ENCODE results near the gene ACOX3. TPM values are rescaled to one million over a fixed set of nuclear protein-coding genes. Genes with fewer than 3 reads are reported as not detected.

ACOX3 gene
- total and polyA plus RNA-seq, 2 of the 8 experiments (the other 6 are each of a cell fraction or from before 2014, with no cell fraction given): 2.5 to 9.9 TPM

DNA sequence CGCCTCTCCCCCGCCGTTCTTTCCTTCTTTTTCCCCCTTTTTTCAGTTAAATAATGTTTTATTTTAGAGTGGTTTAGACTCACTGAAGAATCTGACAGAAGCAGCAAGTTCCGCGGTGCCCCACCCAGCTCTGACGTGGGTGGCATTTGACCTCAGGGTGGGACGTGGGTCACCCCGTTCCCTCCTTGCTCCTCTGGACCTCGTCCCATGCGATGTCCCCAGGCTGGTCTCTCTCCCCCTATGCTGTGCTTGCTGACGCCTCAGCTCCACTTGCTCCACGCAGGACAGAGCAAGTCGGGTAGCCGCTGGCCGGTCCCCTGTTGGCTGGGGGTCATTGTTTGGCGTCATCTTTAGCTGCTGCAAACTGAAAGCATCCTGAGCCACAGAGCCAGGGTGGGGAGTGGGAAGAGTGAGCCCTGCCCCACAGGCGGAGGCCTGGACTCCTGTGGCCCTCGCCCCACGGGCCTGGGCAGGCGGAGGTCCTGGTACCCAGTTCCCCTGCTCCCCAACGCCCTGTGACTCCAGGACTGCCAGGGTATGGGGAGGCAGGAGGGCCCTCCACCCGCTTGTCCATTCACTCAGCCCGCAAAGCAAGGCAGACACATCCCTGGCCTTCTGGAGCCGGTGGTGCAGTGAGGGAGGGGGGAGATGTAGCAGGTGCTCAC, 30.8 kb upstream of the ACOX3 start (continued):
- TF ChIP-seq, protein P1, sequence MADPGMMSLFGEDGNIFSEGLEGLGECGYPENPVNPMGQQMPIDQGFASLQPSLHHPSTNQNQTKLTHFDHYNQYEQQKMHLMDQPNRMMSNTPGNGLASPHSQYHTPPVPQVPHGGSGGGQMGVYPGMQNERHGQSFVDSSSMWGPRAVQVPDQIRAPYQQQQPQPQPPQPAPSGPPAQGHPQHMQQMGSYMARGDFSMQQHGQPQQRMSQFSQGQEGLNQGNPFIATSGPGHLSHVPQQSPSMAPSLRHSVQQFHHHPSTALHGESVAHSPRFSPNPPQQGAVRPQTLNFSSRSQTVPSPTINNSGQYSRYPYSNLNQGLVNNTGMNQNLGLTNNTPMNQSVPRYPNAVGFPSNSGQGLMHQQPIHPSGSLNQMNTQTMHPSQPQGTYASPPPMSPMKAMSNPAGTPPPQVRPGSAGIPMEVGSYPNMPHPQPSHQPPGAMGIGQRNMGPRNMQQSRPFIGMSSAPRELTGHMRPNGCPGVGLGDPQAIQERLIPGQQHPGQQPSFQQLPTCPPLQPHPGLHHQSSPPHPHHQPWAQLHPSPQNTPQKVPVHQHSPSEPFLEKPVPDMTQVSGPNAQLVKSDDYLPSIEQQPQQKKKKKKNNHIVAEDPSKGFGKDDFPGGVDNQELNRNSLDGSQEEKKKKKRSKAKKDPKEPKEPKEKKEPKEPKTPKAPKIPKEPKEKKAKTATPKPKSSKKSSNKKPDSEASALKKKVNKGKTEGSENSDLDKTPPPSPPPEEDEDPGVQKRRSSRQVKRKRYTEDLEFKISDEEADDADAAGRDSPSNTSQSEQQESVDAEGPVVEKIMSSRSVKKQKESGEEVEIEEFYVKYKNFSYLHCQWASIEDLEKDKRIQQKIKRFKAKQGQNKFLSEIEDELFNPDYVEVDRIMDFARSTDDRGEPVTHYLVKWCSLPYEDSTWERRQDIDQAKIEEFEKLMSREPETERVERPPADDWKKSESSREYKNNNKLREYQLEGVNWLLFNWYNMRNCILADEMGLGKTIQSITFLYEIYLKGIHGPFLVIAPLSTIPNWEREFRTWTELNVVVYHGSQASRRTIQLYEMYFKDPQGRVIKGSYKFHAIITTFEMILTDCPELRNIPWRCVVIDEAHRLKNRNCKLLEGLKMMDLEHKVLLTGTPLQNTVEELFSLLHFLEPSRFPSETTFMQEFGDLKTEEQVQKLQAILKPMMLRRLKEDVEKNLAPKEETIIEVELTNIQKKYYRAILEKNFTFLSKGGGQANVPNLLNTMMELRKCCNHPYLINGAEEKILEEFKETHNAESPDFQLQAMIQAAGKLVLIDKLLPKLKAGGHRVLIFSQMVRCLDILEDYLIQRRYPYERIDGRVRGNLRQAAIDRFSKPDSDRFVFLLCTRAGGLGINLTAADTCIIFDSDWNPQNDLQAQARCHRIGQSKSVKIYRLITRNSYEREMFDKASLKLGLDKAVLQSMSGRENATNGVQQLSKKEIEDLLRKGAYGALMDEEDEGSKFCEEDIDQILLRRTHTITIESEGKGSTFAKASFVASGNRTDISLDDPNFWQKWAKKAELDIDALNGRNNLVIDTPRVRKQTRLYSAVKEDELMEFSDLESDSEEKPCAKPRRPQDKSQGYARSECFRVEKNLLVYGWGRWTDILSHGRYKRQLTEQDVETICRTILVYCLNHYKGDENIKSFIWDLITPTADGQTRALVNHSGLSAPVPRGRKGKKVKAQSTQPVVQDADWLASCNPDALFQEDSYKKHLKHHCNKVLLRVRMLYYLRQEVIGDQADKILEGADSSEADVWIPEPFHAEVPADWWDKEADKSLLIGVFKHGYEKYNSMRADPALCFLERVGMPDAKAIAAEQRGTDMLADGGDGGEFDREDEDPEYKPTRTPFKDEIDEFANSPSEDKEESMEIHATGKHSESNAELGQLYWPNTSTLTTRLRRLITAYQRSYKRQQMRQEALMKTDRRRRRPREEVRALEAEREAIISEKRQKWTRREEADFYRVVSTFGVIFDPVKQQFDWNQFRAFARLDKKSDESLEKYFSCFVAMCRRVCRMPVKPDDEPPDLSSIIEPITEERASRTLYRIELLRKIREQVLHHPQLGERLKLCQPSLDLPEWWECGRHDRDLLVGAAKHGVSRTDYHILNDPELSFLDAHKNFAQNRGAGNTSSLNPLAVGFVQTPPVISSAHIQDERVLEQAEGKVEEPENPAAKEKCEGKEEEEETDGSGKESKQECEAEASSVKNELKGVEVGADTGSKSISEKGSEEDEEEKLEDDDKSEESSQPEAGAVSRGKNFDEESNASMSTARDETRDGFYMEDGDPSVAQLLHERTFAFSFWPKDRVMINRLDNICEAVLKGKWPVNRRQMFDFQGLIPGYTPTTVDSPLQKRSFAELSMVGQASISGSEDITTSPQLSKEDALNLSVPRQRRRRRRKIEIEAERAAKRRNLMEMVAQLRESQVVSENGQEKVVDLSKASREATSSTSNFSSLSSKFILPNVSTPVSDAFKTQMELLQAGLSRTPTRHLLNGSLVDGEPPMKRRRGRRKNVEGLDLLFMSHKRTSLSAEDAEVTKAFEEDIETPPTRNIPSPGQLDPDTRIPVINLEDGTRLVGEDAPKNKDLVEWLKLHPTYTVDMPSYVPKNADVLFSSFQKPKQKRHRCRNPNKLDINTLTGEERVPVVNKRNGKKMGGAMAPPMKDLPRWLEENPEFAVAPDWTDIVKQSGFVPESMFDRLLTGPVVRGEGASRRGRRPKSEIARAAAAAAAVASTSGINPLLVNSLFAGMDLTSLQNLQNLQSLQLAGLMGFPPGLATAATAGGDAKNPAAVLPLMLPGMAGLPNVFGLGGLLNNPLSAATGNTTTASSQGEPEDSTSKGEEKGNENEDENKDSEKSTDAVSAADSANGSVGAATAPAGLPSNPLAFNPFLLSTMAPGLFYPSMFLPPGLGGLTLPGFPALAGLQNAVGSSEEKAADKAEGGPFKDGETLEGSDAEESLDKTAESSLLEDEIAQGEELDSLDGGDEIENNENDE (IDR thresholded peaks at IDR 0.05; ENCODE audit: insufficient replicate concordance, low read length): no peak
- TF ChIP-seq BRCA1 (IDR thresholded peaks at IDR 0.05; ENCODE audit: low read depth, low read length) (no peak), EZH2 (IDR thresholded peaks at IDR 0.05; ENCODE audit: low read depth, low read length, severe bottlenecking) (no peak), KDM4A (IDR thresholded peaks at IDR 0.05; ENCODE audit: low read depth, low read length, severe bottlenecking) (no peak), HDAC2 (IDR thresholded peaks at IDR 0.05; ENCODE audit: borderline replicate concordance in 1 of 2, low read depth in 2 of 2, low read length in 2 of 2) (no peak), RXRA (IDR thresholded peaks at IDR 0.05; ENCODE audit: insufficient read depth, low read depth, low read length) (no peak), SP4 (IDR thresholded peaks at IDR 0.05; ENCODE audit: low read length) (no peak), SP1 (IDR thresholded peaks at IDR 0.05; ENCODE audit: low read depth, low read length) (no peak), GABPA (IDR thresholded peaks at IDR 0.05; ENCODE audit: borderline replicate concordance, insufficient read depth, low read length) (no peak)
- TF ChIP-seq, protein P2, sequence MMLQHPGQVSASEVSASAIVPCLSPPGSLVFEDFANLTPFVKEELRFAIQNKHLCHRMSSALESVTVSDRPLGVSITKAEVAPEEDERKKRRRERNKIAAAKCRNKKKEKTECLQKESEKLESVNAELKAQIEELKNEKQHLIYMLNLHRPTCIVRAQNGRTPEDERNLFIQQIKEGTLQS (IDR thresholded peaks at IDR 0.05; ENCODE audit: insufficient read depth, low read depth, low read length): no peak
